ENCODE measurements around the gene PGD.
"Not testable (repeated sequence)": the region's sequence is repeated elsewhere in the genome, so short reads cannot be mapped to it uniquely, and the experiment has no call there.

PGD gene

DNA sequence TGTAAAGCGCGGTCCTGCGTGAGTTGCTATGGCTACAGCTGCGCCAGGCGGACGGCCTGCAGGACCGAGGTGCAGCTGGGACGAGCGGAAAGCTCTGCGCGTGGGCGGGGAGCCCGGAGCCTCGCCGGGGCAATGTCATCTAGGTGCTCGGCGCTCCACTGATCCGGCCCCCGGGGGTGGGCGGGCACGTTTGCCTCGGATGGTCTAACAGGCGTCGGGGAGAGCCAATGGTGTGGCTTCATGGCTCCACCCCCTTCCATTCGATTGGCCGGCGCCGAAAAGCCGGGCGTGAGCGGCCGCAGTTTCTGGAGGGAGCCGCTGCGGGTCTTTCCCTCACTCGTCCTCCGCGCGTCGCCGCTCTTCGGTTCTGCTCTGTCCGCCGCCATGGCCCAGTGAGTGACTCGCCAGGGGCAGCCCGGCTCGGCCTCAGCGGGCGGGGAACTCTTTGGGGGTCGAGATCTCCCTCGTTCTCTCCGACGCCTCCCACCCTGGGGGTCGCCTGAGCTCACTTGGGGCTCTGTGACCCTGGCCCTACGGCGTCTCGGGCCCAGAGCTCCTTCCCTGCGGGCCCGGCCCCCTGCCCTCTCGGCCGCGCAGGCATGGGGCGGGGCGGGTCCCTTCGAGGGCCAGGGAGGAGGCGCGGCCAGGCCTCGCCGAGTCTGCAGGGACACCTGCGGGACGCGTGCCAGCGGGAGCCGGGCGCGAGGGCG lies at the start of gene PGD:
Gene PGD, plus strand, starts transcription at position 331 of the 710 bp plus-strand sequence. Its CDS starts 54 bp downstream, at position 385.
- DNase-seq (ENCODE audit: low read depth in 2 of 2): peak; percentile 98 to 99

DNA sequence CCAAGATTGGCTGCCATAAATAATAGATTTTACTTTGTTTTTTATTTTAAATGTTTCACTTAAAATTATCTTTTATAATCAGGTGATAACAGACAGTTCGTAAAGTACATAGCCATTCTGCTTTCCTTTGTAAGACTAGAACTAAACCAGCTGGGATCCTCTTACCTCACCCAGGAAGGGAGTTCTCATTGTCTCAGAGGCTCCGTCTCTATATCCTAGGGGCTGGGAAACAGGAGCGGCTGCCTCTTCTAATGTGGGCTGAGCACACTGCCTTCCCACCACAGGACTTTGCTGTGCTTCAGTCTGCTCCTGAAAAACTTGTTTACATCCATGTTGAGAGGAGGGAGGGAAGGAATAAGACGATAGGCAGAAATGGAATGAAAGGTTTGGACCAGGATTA lies 45.6 kb upstream of the PGD start:
- DNase-seq (ENCODE audit: low read depth in 2 of 2): no peak

DNA sequence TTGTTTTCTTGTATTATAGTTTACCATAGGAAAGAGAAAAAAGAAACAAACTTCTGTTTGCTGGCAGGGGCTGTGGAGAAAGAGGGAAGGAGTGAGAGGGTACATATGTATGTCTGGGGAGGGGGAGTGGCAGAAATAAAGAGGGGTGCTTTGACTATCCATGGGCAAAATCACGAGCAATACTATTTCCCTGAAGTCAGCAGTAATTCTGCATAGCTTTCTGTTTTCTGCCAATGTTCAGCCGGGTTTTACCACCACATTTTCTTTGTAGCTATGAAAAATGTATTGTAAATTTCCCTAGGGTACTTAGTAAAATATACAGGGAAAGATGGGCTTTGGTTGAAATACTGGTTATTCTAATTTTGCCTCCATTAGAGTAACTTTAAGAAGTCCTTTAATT lies 45.2 kb upstream of the PGD start:
- no peak for DNase-seq (ENCODE audit: low read depth in 2 of 2)

DNA sequence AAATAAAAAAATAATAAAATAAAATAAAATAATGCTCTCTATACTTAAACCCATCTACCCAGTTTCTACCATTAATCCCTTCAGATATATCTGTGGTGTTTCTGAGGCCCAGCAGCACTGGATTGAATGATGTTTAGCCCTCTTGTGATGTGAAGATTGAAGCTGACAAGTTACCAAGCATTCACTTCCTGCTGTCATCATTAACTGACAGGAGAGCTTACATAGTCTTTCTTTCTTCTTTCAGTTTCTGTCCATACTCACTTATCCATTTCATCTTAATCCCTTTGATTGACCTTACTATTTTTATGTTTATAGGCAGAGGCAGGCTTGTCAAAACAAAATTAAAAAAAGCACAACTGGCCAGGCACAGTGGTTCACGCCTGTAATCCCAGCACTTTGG lies 38.8 kb upstream of the PGD start:
- DNase-seq (ENCODE audit: low read depth in 2 of 2): no peak

DNA sequence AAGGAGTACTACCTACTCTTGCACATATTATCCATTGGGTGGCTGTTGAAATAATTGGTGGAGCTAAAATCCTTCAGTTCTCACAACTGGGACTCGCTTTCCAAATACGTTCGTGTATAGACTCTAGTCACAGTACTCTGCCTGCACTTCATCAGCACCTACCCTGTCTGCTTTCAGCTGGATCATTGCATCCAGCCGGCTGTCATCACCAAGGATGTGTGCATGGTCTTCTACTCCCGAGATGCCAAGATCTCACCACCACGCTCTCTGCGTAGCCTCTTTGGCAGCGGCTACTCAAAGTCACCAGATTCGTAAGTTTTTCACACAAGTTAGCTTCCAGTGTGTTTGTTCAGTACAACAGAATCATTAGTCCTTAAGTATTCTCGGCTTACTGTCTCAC lies 37.3 kb upstream of the PGD start:
- DNase-seq (ENCODE audit: low read depth in 2 of 2): no peak

DNA sequence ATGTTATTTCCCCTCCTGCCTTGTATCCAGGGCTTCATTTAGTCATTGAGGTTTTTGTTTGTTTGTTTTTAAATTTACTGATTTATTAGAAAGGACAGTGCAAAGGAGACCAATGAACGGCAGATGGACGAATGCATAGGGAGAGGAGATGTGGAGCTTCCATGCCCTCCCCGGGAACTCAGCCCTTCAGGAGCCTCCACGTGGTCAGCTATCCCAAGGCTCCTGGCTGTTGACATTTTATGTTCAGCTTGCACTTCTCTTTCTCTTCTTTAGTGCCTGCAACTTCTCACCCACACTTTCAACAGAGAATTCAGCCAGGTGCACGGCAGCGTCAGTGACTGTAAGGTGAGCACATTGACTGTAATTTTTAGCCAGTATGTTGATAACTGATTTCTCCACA lies 30.7 kb upstream of the PGD start:
- no peak for DNase-seq (ENCODE audit: low read depth in 2 of 2)

DNA sequence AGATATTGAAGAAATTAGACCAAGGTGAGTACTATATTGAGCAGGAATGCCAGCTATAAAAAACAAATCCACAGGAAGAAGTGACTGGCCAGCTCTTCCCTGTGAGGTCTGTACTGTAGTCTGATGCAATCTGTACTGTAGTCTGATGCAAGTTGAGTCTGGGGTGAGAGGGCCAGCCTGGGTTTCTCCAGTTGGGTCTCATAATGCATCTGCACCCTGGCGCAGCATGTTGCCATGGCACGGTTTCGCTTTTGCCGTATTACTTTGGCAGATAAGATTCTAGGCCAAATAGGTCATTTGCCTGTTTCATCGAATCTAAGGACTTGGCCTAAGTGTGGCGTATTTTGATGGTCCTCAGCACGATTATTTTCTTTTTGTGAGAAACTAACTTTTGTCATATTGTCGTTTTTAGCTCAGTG lies 24.4 kb upstream of the PGD start:
- DNase-seq (ENCODE audit: low read depth in 2 of 2): no peak

DNA sequence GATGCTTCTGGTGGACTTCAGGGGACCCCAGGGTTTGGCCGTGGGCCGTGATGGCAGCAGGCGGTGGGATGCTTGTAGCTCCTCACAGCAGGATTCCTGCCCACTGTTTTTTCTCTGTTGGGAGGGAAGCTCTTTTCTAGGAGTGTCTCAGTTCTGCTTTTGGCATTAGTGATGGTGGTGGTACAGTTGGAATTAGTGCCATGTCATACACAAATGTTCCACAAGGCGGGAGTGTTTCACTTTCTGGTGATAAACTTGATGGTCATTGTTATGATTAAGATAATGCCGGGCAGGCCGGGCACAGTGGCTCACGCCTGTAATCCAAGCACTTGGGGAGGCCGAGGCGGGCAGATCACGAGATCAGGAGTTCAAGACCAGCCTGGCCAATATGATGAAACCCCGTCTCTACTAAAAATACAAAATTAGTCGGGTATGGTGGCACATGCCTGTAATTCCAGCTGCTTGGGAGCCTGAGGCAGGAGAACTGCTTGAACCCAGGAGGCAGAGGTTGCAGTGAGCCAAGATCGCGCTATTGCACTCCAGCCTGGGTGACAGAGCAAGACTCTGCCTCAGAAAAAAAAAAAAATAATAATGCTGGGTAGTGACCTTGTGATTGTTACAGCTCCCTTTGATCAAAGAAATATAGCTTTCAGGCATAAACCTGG lies 21.4 kb upstream of the PGD start:
- DNase-seq (ENCODE audit: low read depth in 2 of 2): not testable (repeated sequence)

DNA sequence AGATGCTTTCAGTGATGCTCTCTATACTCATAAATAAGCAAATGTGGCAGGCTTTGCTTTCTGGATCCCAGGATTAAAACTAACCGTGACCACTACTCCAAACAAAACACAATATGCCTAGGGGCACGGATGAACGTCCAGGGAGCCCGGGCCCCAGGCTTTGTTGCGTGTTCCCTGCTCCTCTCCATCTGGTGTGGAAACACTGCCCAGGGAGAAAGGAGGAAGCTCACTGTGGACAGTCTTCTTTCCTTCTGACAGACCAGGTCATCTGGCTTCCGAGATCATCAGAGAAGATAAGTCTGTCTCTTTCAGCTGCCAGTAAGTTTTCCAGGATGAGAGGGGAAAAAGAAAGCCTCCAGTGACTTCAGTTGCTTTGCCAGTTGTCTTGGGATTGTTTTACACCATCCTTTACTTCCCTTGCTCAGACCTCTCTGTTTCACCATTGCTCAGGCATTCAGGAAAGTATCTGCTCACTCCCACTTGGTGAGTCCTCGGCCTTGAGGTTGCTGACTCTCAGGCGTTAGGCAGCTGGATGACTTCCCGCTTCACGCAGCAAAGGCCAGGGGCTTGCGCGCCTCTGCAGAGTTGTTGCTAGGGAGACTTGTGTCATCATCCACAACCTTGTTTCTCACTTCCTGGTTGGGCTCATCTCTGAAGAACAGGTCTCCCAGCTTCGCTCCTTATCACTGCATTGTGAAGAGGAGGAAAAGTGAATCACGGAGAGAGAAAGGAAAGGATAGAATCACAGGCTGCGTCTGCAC lies 20.6 kb upstream of the PGD start:
- no peak for DNase-seq (ENCODE audit: low read depth in 2 of 2)

DNA sequence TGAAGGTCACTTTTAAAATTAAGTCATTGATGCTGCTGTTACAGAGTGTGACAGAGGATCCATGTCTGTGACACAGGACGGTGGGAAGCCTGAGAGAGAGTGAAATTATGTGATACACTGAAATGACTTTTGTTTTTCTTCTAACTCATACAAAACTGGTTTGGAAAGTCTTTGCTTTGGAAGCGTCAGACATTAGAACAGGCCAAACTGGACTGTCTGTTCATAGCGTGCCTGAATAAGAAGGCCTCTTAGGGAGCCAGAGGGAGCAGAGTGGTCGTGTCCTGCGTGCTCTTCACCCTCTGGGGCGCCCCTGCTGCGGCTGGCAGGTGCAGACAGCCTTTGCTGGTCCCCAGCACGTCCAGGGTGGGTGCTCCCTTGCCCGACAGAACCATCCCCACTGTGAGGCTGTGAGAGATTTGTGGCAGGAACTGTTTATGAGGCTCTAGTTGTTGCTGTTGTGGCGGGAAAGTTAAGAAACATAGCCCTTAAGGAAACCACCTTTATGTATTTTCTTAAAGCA lies 19.7 kb upstream of the PGD start:
- DNase-seq (ENCODE audit: low read depth in 2 of 2): no peak

DNA sequence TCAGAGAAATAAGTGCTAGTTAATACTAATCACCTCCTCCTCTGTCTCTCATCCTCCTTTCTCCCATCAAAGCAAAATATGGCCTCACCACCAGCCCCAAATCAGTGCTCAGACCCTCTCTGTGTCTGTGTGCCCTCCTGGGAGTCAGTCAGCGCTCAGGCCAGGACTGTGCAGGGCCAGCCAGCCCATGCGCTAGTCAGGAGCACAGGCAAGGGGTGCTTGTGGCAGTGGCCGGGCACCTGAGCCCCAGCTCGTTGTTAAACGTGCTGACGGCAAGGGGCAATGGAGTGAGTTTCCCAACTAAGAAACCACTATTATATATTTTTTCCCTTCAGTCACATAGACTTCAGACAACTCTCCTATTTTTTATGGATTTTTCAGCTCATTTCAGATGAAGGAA lies 19.2 kb upstream of the PGD start:
- DNase-seq (ENCODE audit: low read depth in 2 of 2): no peak

DNA sequence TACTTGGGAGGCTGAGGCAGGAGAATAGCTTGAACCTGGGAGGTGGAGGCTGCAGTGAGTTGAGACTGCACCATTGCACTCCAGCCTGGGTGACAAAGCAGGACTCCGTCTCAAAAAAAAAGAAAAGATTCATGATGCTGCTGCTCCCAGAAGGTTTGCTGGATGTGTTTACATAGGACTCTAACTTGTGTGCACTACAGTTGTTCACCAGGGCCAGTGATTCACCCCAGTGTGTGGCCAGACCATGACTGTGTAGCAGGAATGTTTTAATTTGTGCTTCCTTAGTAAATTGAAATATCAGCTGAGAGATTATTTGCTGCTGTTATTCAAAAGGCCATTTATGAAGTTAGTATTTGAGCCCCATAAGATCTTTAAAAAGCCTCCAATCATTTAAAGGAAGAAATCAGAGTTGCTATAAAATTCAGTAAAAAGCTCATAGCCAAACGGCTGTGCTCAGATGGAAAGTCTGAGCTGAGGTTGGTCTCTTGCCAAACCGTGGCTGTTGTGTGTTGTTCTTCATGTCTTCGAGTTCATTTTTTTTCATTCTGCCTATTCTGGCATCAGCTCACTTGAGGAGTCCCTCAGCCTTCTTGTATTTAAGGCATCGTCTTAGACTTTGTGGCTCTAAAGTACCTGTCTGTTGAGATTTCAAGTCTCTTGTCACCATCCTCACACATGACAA lies 18.1 kb upstream of the PGD start:
- no peak for DNase-seq (ENCODE audit: low read depth in 2 of 2)

DNA sequence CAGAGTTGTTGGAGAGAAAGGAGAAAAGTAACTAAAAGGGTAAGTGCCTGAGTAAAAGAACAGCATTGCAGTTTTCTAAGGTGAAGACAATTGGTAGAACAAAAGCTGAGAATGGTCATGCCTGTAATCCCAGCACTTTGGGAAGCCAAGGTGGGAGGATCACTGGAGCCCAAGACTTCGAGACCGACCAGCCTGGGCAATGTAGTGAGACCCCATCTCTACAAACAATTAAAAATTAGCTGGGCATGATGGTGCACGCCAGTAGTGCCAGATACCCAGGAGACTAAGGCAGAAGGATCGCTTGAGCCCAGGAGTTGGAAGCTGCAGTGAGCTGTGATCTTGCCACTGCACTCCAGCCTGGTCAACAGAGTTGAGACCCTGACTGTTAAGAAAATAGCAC lies 15.2 kb upstream of the PGD start:
- no peak for DNase-seq (ENCODE audit: low read depth in 2 of 2)

DNA sequence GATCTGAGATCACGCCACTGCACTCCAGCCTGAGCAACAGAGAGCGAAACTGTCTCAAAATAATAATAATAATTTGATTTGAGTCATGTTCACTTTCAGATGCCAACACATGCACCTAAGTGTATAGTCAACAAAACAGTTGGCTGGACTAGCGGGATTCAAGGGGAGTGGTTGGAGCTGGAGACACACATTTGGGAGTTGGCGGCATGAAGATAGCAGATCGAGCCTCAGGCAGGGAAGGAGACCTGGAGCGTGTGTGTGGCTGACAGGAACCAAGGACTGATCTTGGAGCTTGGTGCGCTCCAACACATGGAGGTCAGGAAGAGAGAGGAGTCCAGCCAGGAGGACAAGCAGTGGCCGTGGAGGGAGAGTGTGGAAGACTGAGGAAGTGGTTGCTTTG lies 14.6 kb upstream of the PGD start:
- no peak for DNase-seq (ENCODE audit: low read depth in 2 of 2)

DNA sequence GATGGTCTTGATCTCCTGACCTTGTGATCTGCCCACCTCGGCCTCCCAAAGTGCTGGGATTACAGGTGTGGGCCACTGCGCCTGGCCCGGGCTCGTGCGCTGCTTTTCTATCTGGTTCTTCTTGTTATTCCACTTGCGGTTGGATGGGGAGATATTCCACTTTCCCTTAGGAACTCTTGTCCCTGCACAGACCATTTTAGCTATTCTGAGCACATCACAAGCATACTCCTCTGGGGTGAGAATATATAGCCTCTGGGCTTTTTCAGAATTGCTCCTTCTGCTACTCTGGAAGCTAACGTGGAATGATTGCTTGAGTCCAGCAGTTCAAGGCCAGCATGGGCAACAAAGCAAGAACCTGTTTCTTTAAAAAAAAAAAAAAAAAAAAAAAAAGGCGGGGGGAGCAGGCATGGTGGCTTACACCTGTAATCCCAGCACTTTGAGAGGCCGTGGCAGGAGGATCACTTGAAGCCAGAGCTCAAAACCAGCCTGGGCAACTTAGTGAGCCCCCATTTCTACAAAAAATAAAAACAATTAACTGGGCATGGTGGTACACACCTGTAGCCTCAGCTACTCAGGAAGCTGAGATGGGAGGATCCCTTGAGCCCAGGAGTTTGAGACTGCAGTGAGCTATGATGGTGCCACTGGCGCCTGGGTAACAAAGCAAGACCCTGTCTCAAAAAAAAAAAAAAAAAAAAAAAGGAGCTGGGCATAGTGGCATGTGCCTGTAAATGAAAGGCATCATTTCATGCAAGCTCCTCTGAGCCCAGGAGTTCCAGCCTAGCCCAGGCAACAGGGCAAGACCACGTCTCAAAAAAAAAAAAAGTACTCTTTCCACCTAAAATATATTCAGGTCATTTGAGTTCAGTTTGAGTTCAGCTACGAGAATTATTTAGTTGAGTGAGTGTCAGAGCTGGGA lies 11.8 kb upstream of the PGD start:
- no peak for DNase-seq (ENCODE audit: low read depth in 2 of 2)

DNA sequence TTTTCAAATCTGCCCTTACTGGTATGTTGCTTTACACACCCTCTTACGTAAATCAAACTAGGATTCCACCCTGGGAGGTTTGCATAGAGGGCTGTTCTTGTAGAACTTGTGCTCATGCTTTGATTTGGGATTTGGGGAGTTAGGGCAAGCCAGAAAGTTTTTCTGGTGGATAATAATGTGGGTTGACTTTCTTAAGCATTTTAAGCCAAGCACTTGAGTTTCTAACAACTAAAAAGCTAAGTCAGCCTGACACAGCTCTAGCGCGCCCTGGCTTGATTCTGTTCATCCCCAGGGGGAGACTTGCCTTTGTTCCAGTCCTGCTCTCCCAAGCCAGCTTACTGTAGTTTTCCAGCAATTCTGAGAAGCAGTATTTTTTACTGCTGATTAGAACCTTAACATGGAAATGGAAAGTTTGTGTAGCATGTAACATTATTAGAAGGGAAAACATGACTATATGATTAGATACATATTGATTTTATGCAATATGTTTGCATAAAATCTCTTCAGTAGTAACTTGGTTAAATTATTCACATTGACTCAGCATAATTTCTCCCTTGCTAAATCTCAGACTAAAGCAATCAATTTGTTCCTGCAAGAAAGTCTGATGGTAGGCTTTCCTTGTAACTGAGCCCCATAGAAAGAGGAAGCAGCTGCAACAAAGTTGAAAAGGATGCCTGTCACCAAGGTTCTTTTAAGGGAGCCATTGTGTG lies 11.0 kb upstream of the PGD start:
- DNase-seq (ENCODE audit: low read depth in 2 of 2): no peak

DNA sequence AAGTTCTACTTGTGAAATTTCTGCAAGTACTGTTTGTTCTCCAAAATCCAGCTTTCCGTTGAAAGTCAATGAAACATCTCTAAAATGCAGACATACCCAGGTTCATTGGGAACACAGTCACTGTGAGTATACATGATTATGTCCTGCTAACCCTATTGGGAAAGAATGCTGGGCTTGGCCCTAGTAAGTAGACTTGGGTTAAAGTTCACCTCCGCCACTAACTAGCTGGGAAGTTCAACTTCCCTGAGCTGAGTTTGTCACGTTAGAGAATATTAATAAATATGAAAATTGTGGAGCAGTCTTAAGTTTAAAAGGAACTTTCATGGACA lies 10.5 kb upstream of the PGD start:
- no peak for DNase-seq (ENCODE audit: low read depth in 2 of 2)

DNA sequence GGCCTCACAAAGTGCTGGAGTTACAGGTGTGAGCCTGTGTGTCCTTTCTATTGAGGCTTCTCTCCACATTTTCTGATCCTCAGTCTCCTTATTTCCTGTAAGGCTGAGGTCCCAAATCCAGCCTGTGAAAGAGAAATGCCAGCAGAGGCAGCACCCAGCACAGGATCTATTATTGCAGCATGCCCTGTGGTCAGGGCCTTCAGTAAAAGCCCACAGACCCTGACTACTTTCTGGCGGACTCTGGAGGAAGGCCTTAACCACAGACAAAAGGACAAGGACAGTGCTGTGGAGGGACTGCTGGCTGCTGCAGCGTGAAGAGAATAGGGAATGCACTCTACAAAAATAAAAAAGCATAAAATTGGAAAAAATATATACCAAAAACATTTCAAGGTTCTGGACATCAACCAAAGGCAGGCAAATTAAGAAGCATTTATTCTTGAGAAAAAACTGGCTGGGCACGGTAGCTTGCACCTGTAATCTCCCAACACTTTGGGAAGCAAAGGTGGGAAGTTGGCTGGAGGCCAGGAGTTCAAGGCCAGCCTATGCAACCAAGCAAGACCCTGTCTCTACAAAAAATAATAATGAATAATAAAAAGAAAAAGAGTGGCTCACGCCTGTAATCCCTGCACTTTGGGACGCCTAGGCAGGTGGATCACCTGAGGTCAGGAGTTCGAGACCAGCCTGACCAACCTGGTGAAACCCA lies 9.4 kb upstream of the PGD start:
- no peak for DNase-seq (ENCODE audit: low read depth in 2 of 2)

DNA sequence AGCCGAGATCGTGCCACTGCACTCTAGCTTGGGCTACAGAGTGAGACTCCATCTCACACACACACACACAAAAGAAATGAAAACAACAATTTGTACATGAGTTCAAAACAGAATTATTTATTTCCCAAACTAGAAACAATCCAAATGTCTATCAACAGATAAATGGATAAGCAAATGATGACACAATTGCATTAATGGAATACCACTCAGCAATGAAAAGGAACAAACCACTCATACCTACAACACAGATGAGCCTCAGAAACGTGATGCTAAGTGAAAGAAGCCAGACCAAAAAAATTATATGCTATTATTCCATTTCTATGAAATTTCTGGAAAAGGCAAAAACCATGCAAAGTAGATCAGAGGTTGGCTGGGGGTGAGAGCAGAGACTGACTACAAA lies 2.0 kb upstream of the PGD start:
- no peak for DNase-seq (ENCODE audit: low read depth in 2 of 2)

DNA sequence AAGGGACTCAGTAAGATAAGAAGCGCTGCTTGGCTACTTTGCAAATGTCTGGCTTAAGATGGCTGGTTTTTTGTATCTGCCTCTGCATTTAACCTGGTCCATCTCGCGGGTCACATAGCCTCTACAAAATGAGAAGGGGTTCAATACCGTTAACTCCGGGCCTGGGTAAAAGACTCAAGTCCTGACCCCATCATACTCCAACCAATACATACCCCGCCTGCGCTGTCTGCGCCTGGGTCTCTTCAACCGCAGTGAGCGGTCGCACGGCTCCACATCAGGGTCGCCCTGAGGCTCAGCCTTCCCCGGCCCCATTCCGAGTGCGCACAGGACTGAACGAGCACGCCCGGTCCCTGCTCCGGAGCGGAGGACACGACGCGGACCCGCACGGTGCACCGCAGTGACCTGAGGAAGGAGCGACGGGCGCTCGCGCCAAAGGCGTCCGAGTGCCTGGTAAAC lies 558 bp upstream of the PGD start:
- no peak for DNase-seq (ENCODE audit: low read depth in 2 of 2)

Data from stimulated activated CD4-positive, alpha-beta T cell treated with anti-CD3 and anti-CD28 coated beads, Interleukin-4, amount 100 ng/mL, for 48 hours (primary cell).